Measurements from ENCODE around the gene RPL11. TPM values are rescaled to one million over a fixed set of nuclear protein-coding genes. Genes with fewer than 3 reads are reported as not detected.

Gene RPL11
- total and polyA plus RNA-seq, 2 of the 8 experiments (the other 6 are each of a cell fraction or from before 2014, with no cell fraction given), result 1,192 to 1,426 TPM

DNA sequence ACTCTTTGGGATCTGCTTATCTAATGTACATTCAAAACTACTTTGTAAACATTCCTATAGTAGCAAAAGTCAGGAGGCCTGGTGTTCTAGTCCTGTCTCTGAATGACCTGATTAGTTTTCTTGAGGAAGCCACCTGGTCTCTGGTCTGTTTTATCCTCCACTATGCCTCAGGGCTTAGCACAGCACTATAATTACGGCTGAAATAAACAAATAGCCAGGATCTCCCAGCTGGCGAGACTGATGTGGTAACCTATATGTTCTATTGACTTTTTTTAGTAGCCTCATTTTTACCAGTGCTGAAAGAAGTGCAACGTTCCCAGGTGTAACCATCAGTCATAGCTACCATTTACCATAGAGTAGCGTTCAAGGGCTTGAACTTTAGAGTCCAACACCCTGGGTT is 24.2 kb upstream of the RPL11 start (continued):
- TF ChIP-seq, protein P1, sequence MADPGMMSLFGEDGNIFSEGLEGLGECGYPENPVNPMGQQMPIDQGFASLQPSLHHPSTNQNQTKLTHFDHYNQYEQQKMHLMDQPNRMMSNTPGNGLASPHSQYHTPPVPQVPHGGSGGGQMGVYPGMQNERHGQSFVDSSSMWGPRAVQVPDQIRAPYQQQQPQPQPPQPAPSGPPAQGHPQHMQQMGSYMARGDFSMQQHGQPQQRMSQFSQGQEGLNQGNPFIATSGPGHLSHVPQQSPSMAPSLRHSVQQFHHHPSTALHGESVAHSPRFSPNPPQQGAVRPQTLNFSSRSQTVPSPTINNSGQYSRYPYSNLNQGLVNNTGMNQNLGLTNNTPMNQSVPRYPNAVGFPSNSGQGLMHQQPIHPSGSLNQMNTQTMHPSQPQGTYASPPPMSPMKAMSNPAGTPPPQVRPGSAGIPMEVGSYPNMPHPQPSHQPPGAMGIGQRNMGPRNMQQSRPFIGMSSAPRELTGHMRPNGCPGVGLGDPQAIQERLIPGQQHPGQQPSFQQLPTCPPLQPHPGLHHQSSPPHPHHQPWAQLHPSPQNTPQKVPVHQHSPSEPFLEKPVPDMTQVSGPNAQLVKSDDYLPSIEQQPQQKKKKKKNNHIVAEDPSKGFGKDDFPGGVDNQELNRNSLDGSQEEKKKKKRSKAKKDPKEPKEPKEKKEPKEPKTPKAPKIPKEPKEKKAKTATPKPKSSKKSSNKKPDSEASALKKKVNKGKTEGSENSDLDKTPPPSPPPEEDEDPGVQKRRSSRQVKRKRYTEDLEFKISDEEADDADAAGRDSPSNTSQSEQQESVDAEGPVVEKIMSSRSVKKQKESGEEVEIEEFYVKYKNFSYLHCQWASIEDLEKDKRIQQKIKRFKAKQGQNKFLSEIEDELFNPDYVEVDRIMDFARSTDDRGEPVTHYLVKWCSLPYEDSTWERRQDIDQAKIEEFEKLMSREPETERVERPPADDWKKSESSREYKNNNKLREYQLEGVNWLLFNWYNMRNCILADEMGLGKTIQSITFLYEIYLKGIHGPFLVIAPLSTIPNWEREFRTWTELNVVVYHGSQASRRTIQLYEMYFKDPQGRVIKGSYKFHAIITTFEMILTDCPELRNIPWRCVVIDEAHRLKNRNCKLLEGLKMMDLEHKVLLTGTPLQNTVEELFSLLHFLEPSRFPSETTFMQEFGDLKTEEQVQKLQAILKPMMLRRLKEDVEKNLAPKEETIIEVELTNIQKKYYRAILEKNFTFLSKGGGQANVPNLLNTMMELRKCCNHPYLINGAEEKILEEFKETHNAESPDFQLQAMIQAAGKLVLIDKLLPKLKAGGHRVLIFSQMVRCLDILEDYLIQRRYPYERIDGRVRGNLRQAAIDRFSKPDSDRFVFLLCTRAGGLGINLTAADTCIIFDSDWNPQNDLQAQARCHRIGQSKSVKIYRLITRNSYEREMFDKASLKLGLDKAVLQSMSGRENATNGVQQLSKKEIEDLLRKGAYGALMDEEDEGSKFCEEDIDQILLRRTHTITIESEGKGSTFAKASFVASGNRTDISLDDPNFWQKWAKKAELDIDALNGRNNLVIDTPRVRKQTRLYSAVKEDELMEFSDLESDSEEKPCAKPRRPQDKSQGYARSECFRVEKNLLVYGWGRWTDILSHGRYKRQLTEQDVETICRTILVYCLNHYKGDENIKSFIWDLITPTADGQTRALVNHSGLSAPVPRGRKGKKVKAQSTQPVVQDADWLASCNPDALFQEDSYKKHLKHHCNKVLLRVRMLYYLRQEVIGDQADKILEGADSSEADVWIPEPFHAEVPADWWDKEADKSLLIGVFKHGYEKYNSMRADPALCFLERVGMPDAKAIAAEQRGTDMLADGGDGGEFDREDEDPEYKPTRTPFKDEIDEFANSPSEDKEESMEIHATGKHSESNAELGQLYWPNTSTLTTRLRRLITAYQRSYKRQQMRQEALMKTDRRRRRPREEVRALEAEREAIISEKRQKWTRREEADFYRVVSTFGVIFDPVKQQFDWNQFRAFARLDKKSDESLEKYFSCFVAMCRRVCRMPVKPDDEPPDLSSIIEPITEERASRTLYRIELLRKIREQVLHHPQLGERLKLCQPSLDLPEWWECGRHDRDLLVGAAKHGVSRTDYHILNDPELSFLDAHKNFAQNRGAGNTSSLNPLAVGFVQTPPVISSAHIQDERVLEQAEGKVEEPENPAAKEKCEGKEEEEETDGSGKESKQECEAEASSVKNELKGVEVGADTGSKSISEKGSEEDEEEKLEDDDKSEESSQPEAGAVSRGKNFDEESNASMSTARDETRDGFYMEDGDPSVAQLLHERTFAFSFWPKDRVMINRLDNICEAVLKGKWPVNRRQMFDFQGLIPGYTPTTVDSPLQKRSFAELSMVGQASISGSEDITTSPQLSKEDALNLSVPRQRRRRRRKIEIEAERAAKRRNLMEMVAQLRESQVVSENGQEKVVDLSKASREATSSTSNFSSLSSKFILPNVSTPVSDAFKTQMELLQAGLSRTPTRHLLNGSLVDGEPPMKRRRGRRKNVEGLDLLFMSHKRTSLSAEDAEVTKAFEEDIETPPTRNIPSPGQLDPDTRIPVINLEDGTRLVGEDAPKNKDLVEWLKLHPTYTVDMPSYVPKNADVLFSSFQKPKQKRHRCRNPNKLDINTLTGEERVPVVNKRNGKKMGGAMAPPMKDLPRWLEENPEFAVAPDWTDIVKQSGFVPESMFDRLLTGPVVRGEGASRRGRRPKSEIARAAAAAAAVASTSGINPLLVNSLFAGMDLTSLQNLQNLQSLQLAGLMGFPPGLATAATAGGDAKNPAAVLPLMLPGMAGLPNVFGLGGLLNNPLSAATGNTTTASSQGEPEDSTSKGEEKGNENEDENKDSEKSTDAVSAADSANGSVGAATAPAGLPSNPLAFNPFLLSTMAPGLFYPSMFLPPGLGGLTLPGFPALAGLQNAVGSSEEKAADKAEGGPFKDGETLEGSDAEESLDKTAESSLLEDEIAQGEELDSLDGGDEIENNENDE (IDR thresholded peaks at IDR 0.05; ENCODE audit: insufficient replicate concordance, low read length), result no peak
- TF ChIP-seq, protein P2, sequence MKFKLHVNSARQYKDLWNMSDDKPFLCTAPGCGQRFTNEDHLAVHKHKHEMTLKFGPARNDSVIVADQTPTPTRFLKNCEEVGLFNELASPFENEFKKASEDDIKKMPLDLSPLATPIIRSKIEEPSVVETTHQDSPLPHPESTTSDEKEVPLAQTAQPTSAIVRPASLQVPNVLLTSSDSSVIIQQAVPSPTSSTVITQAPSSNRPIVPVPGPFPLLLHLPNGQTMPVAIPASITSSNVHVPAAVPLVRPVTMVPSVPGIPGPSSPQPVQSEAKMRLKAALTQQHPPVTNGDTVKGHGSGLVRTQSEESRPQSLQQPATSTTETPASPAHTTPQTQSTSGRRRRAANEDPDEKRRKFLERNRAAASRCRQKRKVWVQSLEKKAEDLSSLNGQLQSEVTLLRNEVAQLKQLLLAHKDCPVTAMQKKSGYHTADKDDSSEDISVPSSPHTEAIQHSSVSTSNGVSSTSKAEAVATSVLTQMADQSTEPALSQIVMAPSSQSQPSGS (IDR thresholded peaks at IDR 0.05; ENCODE audit: low read length), result no peak
- no peak for TF ChIP-seq EP300 (IDR thresholded peaks at IDR 0.05; ENCODE audit: borderline replicate concordance in 1 of 2, low read depth in 2 of 2, low read length in 2 of 2)
- TF ChIP-seq RNF2 (IDR thresholded peaks at IDR 0.05; ENCODE audit: borderline replicate concordance, low read depth, low read length, missing control alignments, poor library complexity, severe bottlenecking), result no peak
- TF ChIP-seq, protein P3, sequence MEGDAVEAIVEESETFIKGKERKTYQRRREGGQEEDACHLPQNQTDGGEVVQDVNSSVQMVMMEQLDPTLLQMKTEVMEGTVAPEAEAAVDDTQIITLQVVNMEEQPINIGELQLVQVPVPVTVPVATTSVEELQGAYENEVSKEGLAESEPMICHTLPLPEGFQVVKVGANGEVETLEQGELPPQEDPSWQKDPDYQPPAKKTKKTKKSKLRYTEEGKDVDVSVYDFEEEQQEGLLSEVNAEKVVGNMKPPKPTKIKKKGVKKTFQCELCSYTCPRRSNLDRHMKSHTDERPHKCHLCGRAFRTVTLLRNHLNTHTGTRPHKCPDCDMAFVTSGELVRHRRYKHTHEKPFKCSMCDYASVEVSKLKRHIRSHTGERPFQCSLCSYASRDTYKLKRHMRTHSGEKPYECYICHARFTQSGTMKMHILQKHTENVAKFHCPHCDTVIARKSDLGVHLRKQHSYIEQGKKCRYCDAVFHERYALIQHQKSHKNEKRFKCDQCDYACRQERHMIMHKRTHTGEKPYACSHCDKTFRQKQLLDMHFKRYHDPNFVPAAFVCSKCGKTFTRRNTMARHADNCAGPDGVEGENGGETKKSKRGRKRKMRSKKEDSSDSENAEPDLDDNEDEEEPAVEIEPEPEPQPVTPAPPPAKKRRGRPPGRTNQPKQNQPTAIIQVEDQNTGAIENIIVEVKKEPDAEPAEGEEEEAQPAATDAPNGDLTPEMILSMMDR (IDR thresholded peaks at IDR 0.05; ENCODE audit: control extremely low read depth in 1 of 3, insufficient read depth in 1 of 3, low read depth in 1 of 3, low read length in 3 of 3), result no peak
- TF ChIP-seq YY1 (IDR thresholded peaks at IDR 0.05; ENCODE audit: low read depth, low read length), result no peak

Data from H1 (cell line).